ENCODE results near the gene SETBP1. TPM values are rescaled to one million over a fixed set of nuclear protein-coding genes. Genes with fewer than 3 reads are reported as not detected.

The SETBP1 gene
- total and polyA plus RNA-seq, 2 donors from 2014 or later: 2.7 to 71.7 TPM

- no peak overlapping the region for H3K27ac ChIP-seq (ENCODE audit: low read depth in 2 of 2, low read length in 2 of 2)
- DNase-seq (peak in 1 of 5 donors; percentile 54), FAIRE-seq (no peak)
- intact Hi-C loops (cut with DNase I): no loop called here
- H3K9me3 ChIP-seq (ENCODE audit: control insufficient read depth in 2 of 3, insufficient read depth in 1 of 3, low read length in 3 of 3): no peaks in the 10 kb centered on the region
- H3K36me3 ChIP-seq (ENCODE audit: control insufficient read depth in 2 of 3, insufficient read depth in 3 of 3, low read length in 3 of 3): no peaks in the 10 kb centered on the region
- no peaks in the 10 kb centered on the region for H3K27me3 ChIP-seq (ENCODE audit: control insufficient read depth, insufficient read depth, low read length)
- H3K4me3 ChIP-seq (ENCODE audit: low read length in 3 of 3): no peak overlapping the region
- no peak for TF ChIP-seq CTCF (IDR thresholded peaks at IDR 0.05; ENCODE audit: borderline replicate concordance, extremely low read depth, insufficient read depth)
- H3K4me1 ChIP-seq (ENCODE audit: control insufficient read depth in 2 of 3, insufficient read depth in 2 of 3, low read depth in 1 of 3, low read length in 3 of 3): peaks cover 0 to 16% (median 14%) of the 10 kb centered on the region in 3 donors
- H3K9ac ChIP-seq (ENCODE audit: low read length in 3 of 3): no peak overlapping the region
Observed at GRCh38 chr18:44918142-44918476, 237.4 kb downstream of the SETBP1 start.

- DNase-seq: no peak
- FAIRE-seq: no peak
- no peak for TF ChIP-seq CTCF (IDR thresholded peaks at IDR 0.05; ENCODE audit: borderline replicate concordance, extremely low read depth, insufficient read depth)
- no peaks in the 10 kb centered on the region for H3K9me3 ChIP-seq (ENCODE audit: control insufficient read depth in 2 of 3, insufficient read depth in 1 of 3, low read length in 3 of 3)
- H3K9ac ChIP-seq (ENCODE audit: low read length in 3 of 3): no peak overlapping the region
- no peaks in the 10 kb centered on the region for H3K36me3 ChIP-seq (ENCODE audit: control insufficient read depth in 2 of 3, insufficient read depth in 3 of 3, low read length in 3 of 3)
- H3K4me1 ChIP-seq (ENCODE audit: control insufficient read depth in 2 of 3, insufficient read depth in 2 of 3, low read depth in 1 of 3, low read length in 3 of 3): peaks cover 0 to 26% (median 25%) of the 10 kb centered on the region in 3 donors
- no peak overlapping the region for H3K27ac ChIP-seq (ENCODE audit: low read depth in 2 of 2, low read length in 2 of 2)
- intact Hi-C loops (cut with DNase I): no loop called here
- no peaks in the 10 kb centered on the region for H3K27me3 ChIP-seq (ENCODE audit: control insufficient read depth, insufficient read depth, low read length)
- H3K4me3 ChIP-seq (ENCODE audit: low read length in 3 of 3): no peak overlapping the region
Observed at GRCh38 chr18:44920441-44920840, 239.8 kb downstream of the SETBP1 start.

- TF ChIP-seq CTCF (IDR thresholded peaks at IDR 0.05; ENCODE audit: borderline replicate concordance, extremely low read depth, insufficient read depth): no peak
- no peak for FAIRE-seq
Observed at GRCh38 chr18:44921974-44922373, 241.3 kb downstream of the SETBP1 start.

GRCh38 chr18:44922968-44923367, 242.3 kb downstream of the SETBP1 start:
- peaks cover 0 to 19% (median 15%) of the 10 kb centered on the region in 3 donors for H3K4me1 ChIP-seq (ENCODE audit: control insufficient read depth in 2 of 3, insufficient read depth in 2 of 3, low read depth in 1 of 3, low read length in 3 of 3)
- no peak for DNase-seq
- H3K9me3 ChIP-seq (ENCODE audit: control insufficient read depth in 2 of 3, insufficient read depth in 1 of 3, low read length in 3 of 3): no peaks in the 10 kb centered on the region
- no peak for TF ChIP-seq CTCF (IDR thresholded peaks at IDR 0.05; ENCODE audit: borderline replicate concordance, extremely low read depth, insufficient read depth)
- no peak overlapping the region for H3K4me3 ChIP-seq (ENCODE audit: low read length in 3 of 3)
- H3K27ac ChIP-seq (ENCODE audit: low read depth in 2 of 2, low read length in 2 of 2): no peak overlapping the region
- no peaks in the 10 kb centered on the region for H3K36me3 ChIP-seq (ENCODE audit: control insufficient read depth in 2 of 3, insufficient read depth in 3 of 3, low read length in 3 of 3)
- intact Hi-C loops (cut with DNase I): no loop called here
- H3K27me3 ChIP-seq (ENCODE audit: control insufficient read depth, insufficient read depth, low read length): no peaks in the 10 kb centered on the region
- H3K9ac ChIP-seq (ENCODE audit: low read length in 3 of 3): no peak overlapping the region
- FAIRE-seq: no peak

More at GRCh38 chr18:44921974-44922373, 241.3 kb downstream of the SETBP1 start:
- no peak for DNase-seq
- H3K9ac ChIP-seq (ENCODE audit: low read length in 3 of 3): no peak overlapping the region
- intact Hi-C loops (cut with DNase I): no loop called here
- H3K27ac ChIP-seq (ENCODE audit: low read depth in 2 of 2, low read length in 2 of 2): no peak overlapping the region
- H3K4me1 ChIP-seq (ENCODE audit: control insufficient read depth in 2 of 3, insufficient read depth in 2 of 3, low read depth in 1 of 3, low read length in 3 of 3): peaks cover 0 to 25% (median 22%) of the 10 kb centered on the region in 3 donors
- H3K9me3 ChIP-seq (ENCODE audit: control insufficient read depth in 2 of 3, insufficient read depth in 1 of 3, low read length in 3 of 3): no peaks in the 10 kb centered on the region
- H3K36me3 ChIP-seq (ENCODE audit: control insufficient read depth in 2 of 3, insufficient read depth in 3 of 3, low read length in 3 of 3): no peaks in the 10 kb centered on the region
- no peaks in the 10 kb centered on the region for H3K27me3 ChIP-seq (ENCODE audit: control insufficient read depth, insufficient read depth, low read length)
- no peak overlapping the region for H3K4me3 ChIP-seq (ENCODE audit: low read length in 3 of 3)

All from kidney (tissue), 14 donors.